ENCODE measurements around the gene G6PC3.

GRCh38 chr17:44084921-44085320 lies 14.4 kb downstream of the G6PC3 start:
- TF ChIP-seq GATA3 (IDR thresholded peaks at IDR 0.05; ENCODE audit: low read depth, low read length) (no peak), GATA2 (IDR thresholded peaks at IDR 0.05; ENCODE audit: low read depth, low read length) (no peak)

Measured in SH-SY5Y (cell line).